SK-N-SH (cell line): Measurements from ENCODE around the gene MED26. TPM values are rescaled to one million over a fixed set of nuclear protein-coding genes. Genes with fewer than 3 reads are reported as not detected.

Source experiments
- CTCF ChIA-PET: fragments of 300-600, 350-600 bp; formaldehyde crosslinking; extraction: SDS; loops from one replicate; lab custom pipeline; 2021; lab: Yijun Ruan, JAX
- POLR2A ChIA-PET: fragments of 350-600 bp; sonication (Branson Sonifier 250); formaldehyde crosslinking; extraction: SDS; loops from one replicate; lab custom pipeline; 2020; ENCODE audit warnings: antibody characterized with exemption, inconsistent platforms; lab: Yijun Ruan, JAX
- DNase-seq: peaks from one replicate; pipeline ENCODE4 v3.0.0; 2012
- H2AFZ ChIP-seq: fragments of 200-600 bp; sonication (generic); 2 replicates; pipeline ENCODE4 v1.8.1; 2016; ENCODE audit warnings: antibody characterized with exemption, mild to moderate bottlenecking, low read depth
- H3F3A ChIP-seq: fragments of 200-600 bp; sonication (generic); replicated peaks from 2 replicates; pipeline ENCODE3; 2016; ENCODE audit warnings: antibody characterized with exemption, mild to moderate bottlenecking; ENCODE audit not compliant: insufficient read depth
- H3K27ac ChIP-seq, 2 experiments: fragments of 200-500 bp in 1 of 2; fragments of 200-600 bp in 1 of 2; sonication (Bioruptor generic) in 1 of 2; sonication (generic), shearing (Covaris generic) in 1 of 2; 2 replicates each; pipeline versions ENCODE4 v1.5.1 to v1.6.1; 2014 to 2016; ENCODE audit warnings: low read depth in 2 of 2, inconsistent platforms in 1 of 2, low read length in 1 of 2, mild to moderate bottlenecking in 1 of 2, mixed read lengths in 1 of 2
- H3K27me3 ChIP-seq: fragments of 200-600 bp; sonication (generic), shearing (Covaris generic); 2 replicates; pipeline ENCODE4 v1.6.1; 2016; ENCODE audit warnings: mixed run types; ENCODE audit not compliant: insufficient read depth
- H3K36me3 ChIP-seq, 2 experiments: fragments of 200-500 bp in 1 of 2; fragments of 200-600 bp in 1 of 2; sonication (Bioruptor generic) in 1 of 2; sonication (generic) in 1 of 2; replicated peaks in 1 of 2; 2 replicates each; pipeline versions ENCODE3 to v1.5.1; 2014 to 2016; ENCODE audit warnings: low read length in 1 of 2, mild to moderate bottlenecking in 1 of 2; ENCODE audit not compliant: insufficient read depth in 2 of 2, control insufficient read depth in 1 of 2
- H3K4me1 ChIP-seq, 2 experiments: fragments of 200-500 bp in 1 of 2; fragments of 200-600 bp in 1 of 2; sonication (Bioruptor generic) in 1 of 2; sonication (generic), shearing (Covaris generic) in 1 of 2; 2 replicates each; pipeline versions ENCODE4 v1.5.1 to v1.6.1; 2014 to 2016; ENCODE audit warnings: low read depth in 1 of 2, low read length in 1 of 2, mixed run types in 1 of 2; ENCODE audit not compliant: insufficient read depth in 2 of 2, control insufficient read depth in 1 of 2
- H3K4me2 ChIP-seq: fragments of 200-600 bp; sonication (generic), shearing (Covaris generic); 2 replicates; pipeline ENCODE4 v1.6.1; 2017; ENCODE audit warnings: mixed run types
- H3K4me3 ChIP-seq, 2 experiments: fragments of 200-500 bp in 1 of 2; fragments of 200-600 bp in 1 of 2; sonication (Bioruptor generic) in 1 of 2; sonication (generic), shearing (Covaris generic) in 1 of 2; 2 replicates each; pipeline versions ENCODE4 v1.5.1 to v1.8.1; 2014 to 2016; ENCODE audit warnings: low read depth in 2 of 2, inconsistent platforms in 1 of 2, low read length in 1 of 2, mild to moderate bottlenecking in 1 of 2, mixed read lengths in 1 of 2, moderate library complexity in 1 of 2
- H3K79me2 ChIP-seq: fragments of 200-600 bp; sonication (generic); 2 replicates; pipeline ENCODE4 v1.8.1; 2017; ENCODE audit warnings: mild to moderate bottlenecking; ENCODE audit not compliant: insufficient read depth
- H3K9ac ChIP-seq: fragments of 200-600 bp; sonication (generic); 2 replicates; pipeline ENCODE4 v1.6.1; 2017; ENCODE audit warnings: mixed run types
- H3K9me2 ChIP-seq: fragments of 200-600 bp; sonication (generic); 2 replicates; pipeline ENCODE4 v1.6.1; 2017; ENCODE audit warnings: mixed run types
- H3K9me3 ChIP-seq: fragments of 200-600 bp; sonication (generic); 2 replicates; pipeline ENCODE4 v1.6.1; 2017; ENCODE audit warnings: mixed run types, mild to moderate bottlenecking, moderate library complexity
- H4K20me1 ChIP-seq: fragments of 200-600 bp; sonication (generic); 2 replicates; pipeline ENCODE4 v1.6.1; 2017; ENCODE audit warnings: mild to moderate bottlenecking, mixed run types; ENCODE audit not compliant: insufficient read depth
- CHD2 ChIP-seq: fragments of 150-350 bp; IDR thresholded peaks from 2 replicates; pipeline ENCODE4 v1.6.1; 2018; ENCODE audit warnings: low read length; ENCODE audit not compliant: partially characterized antibody
- ELF1 ChIP-seq: IDR thresholded peaks from 2 replicates; pipeline ENCODE4 v1.4.0; 2012
- EZH2phosphoT487 ChIP-seq: fragments of 200-600 bp; sonication (generic); IDR thresholded peaks from 2 replicates; pipeline ENCODE4 v1.6.1; 2017; ENCODE audit warnings: low read depth, mixed run types, mild to moderate bottlenecking, antibody characterized with exemption, moderate library complexity, borderline replicate concordance
- IRF3 ChIP-seq: fragments of 150-350 bp; IDR thresholded peaks from 2 replicates; pipeline ENCODE4 v1.6.1; 2016; ENCODE audit warnings: mild to moderate bottlenecking, low read depth, low read length
- MAX ChIP-seq: IDR thresholded peaks from 2 replicates; pipeline ENCODE4 v1.4.0; 2012; ENCODE audit warnings: low read depth
- MEF2A ChIP-seq: IDR thresholded peaks from 2 replicates; pipeline ENCODE4 v1.4.0; 2012; ENCODE audit warnings: low read depth, borderline replicate concordance
- MXI1 ChIP-seq: IDR thresholded peaks from 2 replicates; pipeline ENCODE4 v1.6.1; 2012; ENCODE audit warnings: mild to moderate bottlenecking, low read depth, low read length, improper control_type of control experiment
- POLR2AphosphoS5 ChIP-seq: IDR thresholded peaks from 2 replicates; pipeline ENCODE4 v1.6.1; 2012; ENCODE audit warnings: low read depth, low read length
- RAD21 ChIP-seq: IDR thresholded peaks from 2 replicates; pipeline ENCODE4 v1.6.1; 2012; ENCODE audit warnings: mild to moderate bottlenecking, low read length
- RFX5 ChIP-seq: IDR thresholded peaks from 2 replicates; pipeline ENCODE4 v1.6.1; 2012; ENCODE audit warnings: mild to moderate bottlenecking, improper control_type of control experiment, low read length
- TAF1 ChIP-seq: IDR thresholded peaks from 2 replicates; pipeline ENCODE4 v1.6.1; 2012; ENCODE audit warnings: low read depth, mild to moderate bottlenecking, low read length, moderate library complexity, borderline replicate concordance
- TCF12 ChIP-seq: IDR thresholded peaks from 2 replicates; pipeline ENCODE4 v1.4.0; 2012
- USF1 ChIP-seq: IDR thresholded peaks from 2 replicates; pipeline ENCODE4 v1.4.0; 2012; ENCODE audit warnings: low read depth, borderline replicate concordance
- WGBS: methylation state at CpG from one replicate; pipeline ENCODE4 v1.1.6; 2017; ENCODE audit warnings: low lambda C conversion rate; 5-methylcytosine and 5-hydroxymethylcytosine counted together
- polyA plus RNA-seq, 3 experiments: library from polyadenylated mRNA; depleted of rRNA; stranded (reverse); fragments of >200 nt; gene quantifications; 2 replicates each; pipeline ENCODE4 v1.2.3, GENCODE V29; 2012

Gene MED26
- polyA plus RNA-seq, 1 of the 3 experiments (the other 2 are of a cell fraction), result 3.5 TPM

GRCh38 chr19:16668176-16668575 lies 40.2 kb upstream of the MED26 start:
- DNase-seq, result no peak
- no peaks in the 10 kb centered on the region for H3K79me2 ChIP-seq
- H4K20me1 ChIP-seq, result no peaks in the 10 kb centered on the region
- no peaks in the 10 kb centered on the region for H3F3A ChIP-seq
- no peak overlapping the region for H3K4me2 ChIP-seq
- no peaks in the 10 kb centered on the region for H3K36me3 ChIP-seq
- TF ChIP-seq TAF1, result no peak
- no peak for TF ChIP-seq POLR2AphosphoS5
- TF ChIP-seq IRF3, result no peak
- TF ChIP-seq RAD21, result no peak
- no peak for TF ChIP-seq EZH2phosphoT487
- no peak for TF ChIP-seq USF1
- TF ChIP-seq ELF1, result no peak
- no peak for TF ChIP-seq MAX
- TF ChIP-seq RFX5, result no peak
- H3K9me3 ChIP-seq, result no peaks in the 10 kb centered on the region
- ChIA-PET POLR2A (no interaction called here), CTCF (no interaction called here)
- H3K27me3 ChIP-seq, result no peaks in the 10 kb centered on the region
- no peak overlapping the region for H3K27ac ChIP-seq
- no peak overlapping the region for H3K4me3 ChIP-seq
- no peaks in the 10 kb centered on the region for H3K9me2 ChIP-seq
- 87% methylated on average over 5 of the region's 5 CpGs for WGBS
- H2AFZ ChIP-seq, result no peak overlapping the region
- H3K4me1 ChIP-seq, result no peaks in the 10 kb centered on the region
- H3K9ac ChIP-seq, result no peak overlapping the region

- H3K27me3 ChIP-seq, result no peaks in the 10 kb centered on the region
- peak overlapping the region in 1 of 2 experiments; percentile 55; a peak in 1 of 4 replicates for H3K27ac ChIP-seq
- H3K36me3 ChIP-seq, result peaks cover 15 to 21% of the 10 kb centered on the region in 2 experiments
- H3F3A ChIP-seq, result peaks cover 4% of the 10 kb centered on the region
- peaks cover 32% of the 10 kb centered on the region for H3K79me2 ChIP-seq
- H3K9me3 ChIP-seq, result no peaks in the 10 kb centered on the region
- TF ChIP-seq TCF12 (no peak), MEF2A (no peak), TAF1 (no peak), USF1 (no peak), EZH2phosphoT487 (no peak), MXI1 (no peak), CHD2 (no peak)
- peaks cover 31% of the 10 kb centered on the region for H4K20me1 ChIP-seq
- H3K4me1 ChIP-seq, result peaks cover 7 to 12% of the 10 kb centered on the region in 2 experiments; a peak in 3 of 4 replicates
- peak; percentile 36 for DNase-seq
- POLR2A ChIA-PET, result interaction anchor here (1.0 kb wide), 1 partner anchor 18 kb away, joined by 6 read pairs; no protein-coding TSS in a partner anchor
- peak overlapping the region; percentile 65 to 86 for H3K4me3 ChIP-seq
- CTCF ChIA-PET, result interaction anchor here (0.7 to 0.8 kb wide), 2 partner anchors 42 to 220 kb away, joined by 3 read pairs; no protein-coding TSS in a partner anchor
- peak overlapping the region; percentile 100 for H3K4me2 ChIP-seq
- H3K9ac ChIP-seq, result peak overlapping the region; percentile 63
- WGBS, result 10% methylated on average over 17 of the region's 31 CpGs
- H2AFZ ChIP-seq, result peak overlapping the region; percentile 98
- no peaks in the 10 kb centered on the region for H3K9me2 ChIP-seq
These were observed 33.6 kb upstream of the MED26 start for GRCh38 chr19:16661480-16662034.
